ACHN (cell line): Measurements from ENCODE around the gene TRIM34.
"Not testable (repeated sequence)": the region's sequence is repeated elsewhere in the genome, so short reads cannot be mapped to it uniquely, and the experiment has no call there.

Experiments
- DNase-seq: peaks from one replicate; pipeline ENCODE4 v3.0.0-alpha.2; 2015
- in situ Hi-C: cut with HindIII; loops from 2 replicates; pipeline ENCODE4 v1.10.0; 2017; ENCODE audit warnings: low sequenced_read_pairs, low pct_ligation_motif_present, low pct_unique_long_range_greater_than_20kb

The TRIM34 gene

DNA sequence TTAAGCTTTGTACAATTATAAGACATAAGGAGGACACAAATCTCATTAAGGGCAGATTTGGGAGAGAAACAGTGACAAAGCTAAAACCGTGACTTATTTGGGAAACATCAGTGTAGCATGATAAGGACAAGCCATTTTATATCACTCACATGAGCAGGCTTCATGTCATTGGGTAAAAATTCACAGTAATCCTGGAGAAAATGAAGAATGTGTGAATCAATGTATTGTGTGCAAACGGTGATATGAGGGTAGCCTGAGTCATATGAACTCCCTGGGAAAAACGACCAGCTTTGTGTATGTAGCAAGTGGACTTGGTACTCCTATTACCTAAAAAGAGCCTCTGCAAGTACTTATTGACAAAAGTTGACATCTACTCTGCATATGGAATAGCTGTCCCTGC is 6.0 kb upstream of the TRIM34 start:
- no peak for DNase-seq
- in situ Hi-C loops = no loop called here

DNA sequence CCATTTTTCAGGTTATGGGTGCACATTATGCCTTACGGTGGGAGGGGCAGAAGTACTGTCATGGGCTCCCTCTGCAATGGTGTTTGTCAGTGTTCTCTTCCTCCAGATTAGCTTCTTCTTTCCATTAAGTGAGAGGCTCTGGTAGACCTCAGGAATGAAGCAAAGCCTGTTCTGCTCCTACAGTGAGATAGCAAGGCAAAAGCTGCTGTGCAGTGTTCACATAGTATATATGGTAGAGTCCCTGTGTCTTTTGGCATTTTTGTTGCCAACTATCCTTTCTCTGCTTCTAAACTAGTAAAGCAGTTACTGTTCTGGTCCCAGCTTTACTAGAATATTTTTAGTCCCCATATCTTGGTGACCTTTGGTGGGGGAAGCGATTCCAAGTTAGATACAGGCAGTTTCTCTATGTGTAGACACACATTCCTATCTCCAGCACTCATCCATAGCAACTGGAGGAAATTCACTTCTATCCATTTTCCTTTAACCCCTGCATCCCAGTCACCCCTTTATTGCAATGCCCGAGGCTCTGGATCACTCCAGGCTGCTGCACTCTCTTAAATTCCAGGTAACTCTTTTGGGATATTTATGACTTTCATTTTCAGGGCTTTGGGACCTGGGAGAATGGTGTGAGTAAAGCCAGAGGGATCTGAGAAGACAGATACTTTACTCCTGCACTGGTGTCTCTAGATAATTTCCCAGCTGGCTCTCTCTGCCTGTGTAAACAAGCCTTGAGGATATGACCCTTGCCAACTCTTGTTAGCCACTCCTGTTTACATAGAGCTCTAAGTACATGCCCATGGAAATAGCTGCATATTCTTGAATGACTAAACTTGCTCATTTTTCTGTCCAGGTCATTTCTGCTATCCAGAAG is 3.9 kb upstream of the TRIM34 start:
- DNase-seq = no peak
- in situ Hi-C loops = no loop called here

DNA sequence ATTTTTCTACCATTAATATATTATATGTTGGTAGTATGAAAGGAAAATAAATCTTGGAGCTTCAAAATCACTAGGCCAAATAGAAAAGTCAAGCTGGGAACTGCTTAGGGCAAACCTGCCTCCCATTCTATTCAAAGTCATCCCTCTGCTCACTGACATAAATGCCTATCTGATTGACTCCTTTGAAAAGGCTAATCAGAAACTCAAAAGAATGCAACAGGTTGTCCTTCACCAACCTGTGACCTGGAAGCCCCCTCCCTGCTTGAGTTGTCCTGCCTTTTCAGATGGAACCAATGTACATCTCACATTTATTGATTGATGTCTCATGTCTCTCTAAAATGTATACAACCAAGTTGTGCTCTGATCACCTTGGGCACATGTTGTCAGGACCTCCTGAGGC is 3.2 kb upstream of the TRIM34 start:
- DNase-seq = no peak
- in situ Hi-C loops = no loop called here

DNA sequence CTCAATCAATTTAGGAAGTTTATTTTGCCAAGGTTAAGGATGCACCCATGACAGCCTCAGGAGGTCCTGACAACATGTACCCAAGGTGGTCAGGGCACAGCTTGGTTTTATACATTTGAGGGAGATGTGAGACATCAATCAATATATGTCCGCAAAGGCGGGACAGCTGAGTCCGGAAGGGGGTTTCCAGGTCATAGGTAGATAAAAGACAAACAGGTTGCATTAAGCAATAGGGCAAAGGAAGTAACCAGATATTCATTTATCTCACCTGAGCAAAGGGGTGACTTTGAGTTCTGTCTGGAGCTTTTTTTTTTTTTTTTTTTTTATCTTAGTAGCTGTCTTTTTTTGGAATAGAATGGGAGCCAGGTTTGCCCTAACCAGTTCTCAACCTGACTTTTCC is 2.0 kb upstream of the TRIM34 start:
- DNase-seq = no peak
- in situ Hi-C loops = no loop called here

DNA sequence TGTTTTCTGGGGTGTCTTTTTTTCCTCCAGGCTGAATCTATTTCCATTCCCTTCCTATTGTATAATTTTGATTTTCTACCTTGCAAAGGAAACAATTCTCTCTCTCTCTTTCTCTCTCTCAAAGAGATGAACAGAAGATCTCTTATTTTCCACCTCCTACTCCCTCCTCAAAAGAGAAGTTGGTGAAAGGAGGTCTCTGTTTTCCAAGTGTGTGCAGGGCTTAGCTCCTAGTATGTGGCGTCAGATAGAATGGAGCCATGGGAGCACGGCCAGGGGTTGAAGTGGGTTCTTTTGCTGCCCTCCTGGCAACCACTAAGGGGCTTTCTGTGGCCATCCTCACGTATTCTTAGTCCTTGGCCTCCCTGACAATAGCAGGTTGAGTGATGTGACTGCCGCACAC is 480 bp downstream of the TRIM34 start:
- in situ Hi-C loops = no loop called here

DNA sequence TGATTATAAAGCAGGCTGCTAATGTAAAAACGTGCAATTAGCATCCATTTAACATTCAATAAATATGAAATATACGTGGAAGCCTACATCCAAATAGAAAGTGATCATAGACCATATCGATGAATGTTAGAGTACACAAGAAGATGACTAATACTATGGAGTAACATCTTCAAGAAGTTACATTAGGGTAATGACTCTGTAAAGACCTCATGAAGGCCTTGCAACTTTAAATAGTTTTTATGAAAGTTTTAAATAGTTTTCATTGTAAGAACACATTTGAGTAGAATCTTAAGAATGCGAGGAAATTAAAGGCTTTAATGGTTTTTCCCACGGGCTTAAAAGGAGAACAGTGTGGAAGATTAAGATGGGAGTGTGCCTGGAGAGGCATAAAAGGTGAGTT is 1.4 kb downstream of the TRIM34 start:
- in situ Hi-C loops = no loop called here
- no peak for DNase-seq

More for the DNA sequence above, 480 bp downstream of the TRIM34 start:
- DNase-seq = no peak

DNA sequence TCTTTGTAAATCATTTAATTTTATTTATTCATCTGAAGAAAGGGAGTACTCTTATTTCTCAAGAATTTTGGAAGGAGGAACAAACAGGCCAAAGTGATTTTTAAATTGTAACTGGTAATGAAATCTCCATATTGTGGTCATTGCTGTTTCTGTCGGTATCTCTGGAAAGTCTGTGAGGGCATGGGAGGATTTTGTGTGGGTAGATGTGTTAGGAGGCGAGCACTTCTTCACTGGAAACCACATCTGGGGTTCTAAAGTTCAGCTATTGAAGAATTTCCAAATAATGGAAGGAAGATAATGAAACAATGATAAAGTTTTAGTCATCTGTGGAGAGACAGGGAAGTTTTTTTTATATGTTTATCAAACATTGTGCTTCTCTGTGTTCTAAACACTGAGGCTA is 6.6 kb downstream of the TRIM34 start:
- in situ Hi-C loops = no loop called here
- DNase-seq = no peak

DNA sequence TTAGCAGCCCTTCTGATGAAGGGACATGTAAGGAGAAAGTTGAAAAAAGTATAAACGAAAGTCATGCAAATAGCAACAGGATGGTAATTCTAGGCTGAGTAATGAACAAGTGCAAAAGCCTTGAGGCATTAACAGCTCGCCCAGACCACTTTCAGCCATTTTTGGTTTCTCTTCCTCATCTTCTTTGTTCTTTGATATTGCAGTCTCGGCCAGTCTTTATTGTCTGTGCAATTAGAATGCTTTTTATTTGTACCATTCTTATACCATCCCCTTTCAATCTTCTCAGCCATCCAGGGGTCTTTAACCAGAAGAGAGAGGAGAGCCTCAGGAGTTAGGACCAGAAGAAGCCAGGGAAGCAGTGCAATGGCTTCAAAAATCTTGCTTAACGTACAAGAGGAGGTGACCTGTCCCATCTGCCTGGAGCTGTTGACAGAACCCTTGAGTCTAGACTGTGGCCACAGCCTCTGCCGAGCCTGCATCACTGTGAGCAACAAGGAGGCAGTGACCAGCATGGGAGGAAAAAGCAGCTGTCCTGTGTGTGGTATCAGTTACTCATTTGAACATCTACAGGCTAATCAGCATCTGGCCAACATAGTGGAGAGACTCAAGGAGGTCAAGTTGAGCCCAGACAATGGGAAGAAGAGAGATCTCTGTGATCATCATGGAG is 7.3 kb downstream of the TRIM34 start:
- in situ Hi-C loops = no loop called here
- no peak for DNase-seq

DNA sequence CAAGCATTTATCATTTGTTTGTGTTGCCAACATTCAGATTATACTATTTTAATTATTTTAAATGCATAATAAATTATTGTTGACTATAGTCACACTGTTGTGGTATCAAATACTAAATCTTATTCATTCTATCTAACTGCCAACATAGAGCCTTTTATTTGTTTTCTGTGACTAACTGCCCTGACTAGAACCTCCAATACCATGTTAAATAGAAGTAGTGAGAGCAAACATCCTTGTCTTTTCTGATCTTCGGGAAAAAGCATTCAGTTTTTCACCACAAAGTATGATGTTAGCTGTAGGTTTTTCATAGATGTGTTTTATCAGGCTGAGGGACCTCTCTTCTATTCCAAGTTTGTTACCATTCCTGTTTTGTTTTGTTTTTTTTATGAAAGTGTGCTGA is 15.2 kb downstream of the TRIM34 start:
- no peak for DNase-seq
- in situ Hi-C loops = no loop called here

DNA sequence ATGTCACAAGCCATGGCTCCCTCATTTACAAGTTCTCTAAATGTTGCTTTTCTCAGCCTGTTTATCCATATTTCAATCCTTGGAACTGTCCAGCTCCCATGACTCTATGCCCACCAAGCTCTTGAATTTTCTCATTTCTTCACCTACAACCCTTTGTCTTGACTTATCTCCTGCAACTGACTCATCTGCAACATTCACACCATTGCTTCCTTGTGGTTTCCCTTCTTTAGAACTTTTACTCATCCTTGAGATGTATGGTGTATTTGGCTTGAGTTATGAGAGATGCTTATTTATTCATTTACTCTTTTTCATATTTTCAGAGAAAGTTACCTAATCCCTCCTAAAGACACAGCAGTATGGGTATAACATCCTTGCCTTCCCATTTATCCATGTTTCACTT is 18.8 kb downstream of the TRIM34 start:
- in situ Hi-C loops = no loop called here
- DNase-seq = no peak

DNA sequence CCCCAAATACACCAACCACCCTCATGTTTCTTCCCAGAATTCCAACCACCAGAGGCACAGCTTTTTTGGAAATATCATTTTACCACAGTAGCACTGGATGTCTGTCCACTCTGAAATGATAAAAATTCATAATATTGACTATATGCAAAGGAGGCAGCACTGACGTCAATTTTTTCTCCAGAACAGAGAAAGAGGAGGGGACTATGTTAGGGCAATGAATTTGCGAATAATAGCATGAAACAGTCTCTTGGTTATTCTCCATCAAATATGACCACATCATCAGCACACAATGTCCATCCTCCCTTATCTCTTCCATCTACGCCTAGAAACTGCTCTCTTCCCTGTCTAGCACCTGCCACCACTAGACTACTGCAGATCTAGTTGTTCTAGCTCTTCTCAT is 21.3 kb downstream of the TRIM34 start:
- DNase-seq = no peak
- in situ Hi-C loops = no loop called here

DNA sequence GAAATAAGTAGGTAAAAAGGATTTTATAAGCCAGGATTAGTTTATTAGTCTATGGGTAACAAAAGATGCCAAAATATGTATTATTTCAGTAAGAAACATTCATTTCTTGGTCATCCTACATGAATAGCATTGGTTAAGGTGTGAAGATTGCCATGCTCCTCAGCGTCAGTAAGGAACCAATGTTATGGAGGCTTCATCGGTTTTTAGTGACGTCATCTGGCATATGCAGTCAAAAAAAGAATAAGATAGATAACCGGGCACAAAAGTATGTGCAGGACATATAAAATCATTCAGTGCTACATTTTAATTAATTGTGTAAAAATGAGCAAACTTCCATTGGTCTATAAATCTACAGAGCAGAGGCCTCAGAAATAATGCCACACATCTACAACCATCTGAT is 30.7 kb downstream of the TRIM34 start:
- DNase-seq = no peak
- in situ Hi-C loops = no loop called here

DNA sequence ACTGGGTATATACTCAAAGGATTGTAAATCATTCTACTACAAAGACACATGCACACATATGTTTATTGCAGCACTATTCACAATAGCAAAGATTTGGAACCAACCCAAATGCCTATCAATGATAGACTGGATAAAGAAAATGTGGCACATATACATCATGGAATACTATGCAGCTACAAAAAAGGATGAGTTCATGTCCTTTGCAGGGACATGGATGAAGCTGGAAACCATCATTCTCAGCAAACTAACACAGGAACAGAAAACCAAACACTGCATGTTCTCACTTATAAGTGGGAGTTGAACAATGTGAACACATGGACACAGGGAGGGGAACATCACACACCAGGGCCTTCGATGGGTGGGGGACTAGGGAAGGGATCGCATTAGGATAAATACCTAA is 32.2 kb downstream of the TRIM34 start:
- in situ Hi-C loops, DNase-seq: not testable (repeated sequence)

DNA sequence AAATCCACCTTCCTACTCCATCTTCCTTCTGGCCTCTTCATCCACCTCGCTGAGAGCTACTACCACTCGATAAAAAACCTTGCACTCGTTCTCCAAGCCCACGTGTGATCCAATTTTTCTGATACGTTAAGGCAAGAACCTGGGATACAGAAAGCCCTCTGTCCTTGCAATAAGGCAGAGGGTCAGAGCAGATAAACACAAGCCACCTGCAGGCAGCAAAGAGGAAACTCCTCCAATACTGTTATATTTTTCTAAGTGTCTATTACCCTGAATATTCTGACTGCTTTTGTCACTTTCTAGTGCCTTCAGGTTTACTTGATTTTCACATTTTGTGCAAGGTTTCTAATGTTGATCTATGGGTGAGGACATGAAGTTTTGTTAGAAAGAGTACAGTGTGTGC is 33.5 kb downstream of the TRIM34 start:
- in situ Hi-C loops = no loop called here
- DNase-seq = no peak

DNA sequence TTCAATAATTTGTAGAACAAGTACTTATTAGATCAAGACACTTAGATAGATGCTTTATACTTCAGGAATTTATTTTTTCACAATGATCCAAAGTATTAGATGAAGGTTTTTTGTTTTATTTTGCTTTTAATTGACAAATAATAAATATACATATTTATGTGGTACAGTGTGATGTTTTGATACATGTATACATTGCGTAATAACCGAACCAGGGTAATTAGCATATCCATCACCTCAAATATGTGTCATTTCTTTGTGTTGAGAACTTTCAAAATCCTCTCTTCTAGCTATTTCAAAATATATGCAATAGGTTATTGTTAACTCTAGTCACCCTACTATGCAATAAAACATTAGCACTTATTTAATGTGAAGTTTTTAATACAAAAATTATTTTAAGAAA is 38.7 kb downstream of the TRIM34 start:
- no peak for DNase-seq
- in situ Hi-C loops = no loop called here

DNA sequence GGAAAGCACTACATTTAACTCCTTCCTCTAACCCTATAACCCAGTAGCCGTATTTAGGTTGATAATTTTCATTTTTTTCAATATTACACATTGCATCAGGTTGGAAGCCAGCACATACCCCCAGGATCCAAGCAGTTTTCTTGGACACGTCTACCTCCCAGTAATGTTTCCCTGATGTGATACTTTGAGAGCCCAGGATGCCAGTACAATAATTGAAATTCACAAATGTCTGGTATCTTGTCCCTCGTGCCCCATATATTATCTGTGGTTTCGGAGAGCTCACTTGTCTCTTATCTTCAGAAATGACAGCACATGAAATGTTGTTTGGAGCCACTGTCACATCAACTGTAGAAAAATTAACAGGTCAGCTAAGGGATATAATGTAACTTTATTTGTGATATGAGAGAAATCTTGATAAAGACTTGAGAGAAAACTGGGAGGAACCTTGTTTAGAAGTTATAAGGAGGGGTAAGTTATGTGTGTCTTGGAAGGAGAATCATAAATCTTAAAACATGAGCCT is 40.3 kb downstream of the TRIM34 start:
- DNase-seq = no peak
- in situ Hi-C loops = no loop called here

DNA sequence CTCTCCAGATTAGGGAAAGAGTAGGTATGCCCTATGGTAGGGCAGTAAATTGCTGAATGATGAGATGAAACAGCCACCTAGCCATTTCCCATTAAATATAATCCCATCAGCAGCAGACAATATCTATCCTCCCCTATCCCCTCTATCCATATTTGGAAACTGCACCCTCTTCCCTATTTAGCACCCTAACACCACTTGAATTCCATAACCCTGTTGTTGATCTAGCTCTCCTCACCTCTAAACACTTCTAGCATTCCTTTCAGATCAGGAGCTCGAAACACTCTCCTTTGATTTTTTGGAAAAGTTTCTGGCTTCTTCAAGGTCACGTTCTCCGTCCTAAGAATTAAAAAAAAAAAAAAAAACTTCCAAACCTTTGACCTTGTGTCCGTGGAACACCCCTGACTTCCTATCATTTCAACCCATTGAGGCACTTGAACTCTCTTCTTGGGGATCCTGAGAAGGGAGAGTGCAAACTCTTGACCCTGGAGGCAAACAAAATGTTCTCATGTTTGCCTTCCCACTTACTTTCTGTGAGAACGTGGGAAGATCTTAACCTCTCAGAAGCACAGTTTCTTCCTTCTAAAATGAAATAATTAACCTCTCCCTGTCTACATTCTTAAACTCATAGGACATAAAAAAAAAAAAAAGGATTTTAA is 41.1 kb downstream of the TRIM34 start:
- no peak for DNase-seq
- in situ Hi-C loops = no loop called here

DNA sequence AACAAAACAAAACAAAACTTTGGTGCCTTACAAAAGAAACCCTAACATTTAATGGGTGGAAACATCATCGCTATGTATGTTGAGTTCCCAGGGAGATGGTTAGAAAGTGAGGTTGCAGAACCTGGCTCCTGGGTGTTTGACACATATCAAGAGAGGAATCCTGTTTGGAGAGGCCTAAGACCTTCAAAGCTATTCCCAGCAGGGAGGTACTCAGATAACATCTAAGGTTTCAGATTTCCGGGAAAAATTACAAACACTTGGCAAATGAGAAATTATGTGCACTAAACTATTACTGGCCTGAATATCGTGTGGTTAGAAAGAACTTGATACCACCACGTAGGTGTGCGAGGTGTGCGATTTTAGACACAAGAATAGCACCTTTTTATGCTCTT is 41.6 kb downstream of the TRIM34 start:
- in situ Hi-C loops = no loop called here
- no peak for DNase-seq

DNA sequence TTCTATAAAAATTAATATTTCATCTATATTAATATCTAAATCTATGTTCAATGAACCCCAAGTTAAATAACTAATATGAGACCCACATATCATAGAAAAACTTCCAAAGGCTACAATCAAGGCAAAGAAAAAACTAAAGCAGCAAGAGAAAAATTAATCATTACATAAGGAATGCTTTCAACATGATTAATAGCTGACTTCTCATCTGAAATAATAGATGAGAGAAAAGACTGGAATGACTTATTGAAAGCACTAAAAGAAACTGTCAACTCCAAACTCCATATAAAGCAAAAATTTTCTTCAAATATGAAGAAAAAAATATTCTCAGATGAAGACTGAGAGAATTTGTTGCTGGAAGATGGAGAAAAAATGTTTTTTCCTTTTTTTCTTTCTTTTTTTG is 47.0 kb downstream of the TRIM34 start:
- in situ Hi-C loops = no loop called here
- peak; percentile 47 for DNase-seq
